ENCODE results near the gene GPR22.

The GPR22 gene

GRCh38 chr7:107486041-107486440 lies 16.2 kb downstream of the GPR22 start:
- Histone ChIP-seq H3K9ac (ENCODE audit: low read length) (no peak overlapping the region), H3K27ac (ENCODE audit: low read length) (no peak overlapping the region), H3K79me2 (ENCODE audit: low read length) (no peaks in the 10 kb centered on the region), H3K4me1 (ENCODE audit: low read length) (peaks cover 5% of the 10 kb centered on the region; the same call in 1 of the 2 replicates), H3K9me3 (ENCODE audit: insufficient read depth, low read length) (no peaks in the 10 kb centered on the region), H3K4me3 (ENCODE audit: low read length) (no peak overlapping the region), H2AFZ (ENCODE audit: low read depth, low read length) (no peak overlapping the region), H3K4me2 (ENCODE audit: low read length) (no peak overlapping the region; the same call in 1 of the 2 replicates), H3K27me3 (ENCODE audit: low read depth, low read length) (no peaks in the 10 kb centered on the region), H3K36me3 (replicated peaks; ENCODE audit: low read depth, low read length) (no peaks in the 10 kb centered on the region), H4K20me1 (ENCODE audit: insufficient read depth, low read length) (no peaks in the 10 kb centered on the region)
- TF ChIP-seq CTCF (IDR thresholded peaks at IDR 0.05; ENCODE audit: low read depth, low read length) = no peak
- TF ChIP-seq EZH2phosphoT487 (IDR thresholded peaks at IDR 0.05; ENCODE audit: low read depth) = no peak

DNA sequence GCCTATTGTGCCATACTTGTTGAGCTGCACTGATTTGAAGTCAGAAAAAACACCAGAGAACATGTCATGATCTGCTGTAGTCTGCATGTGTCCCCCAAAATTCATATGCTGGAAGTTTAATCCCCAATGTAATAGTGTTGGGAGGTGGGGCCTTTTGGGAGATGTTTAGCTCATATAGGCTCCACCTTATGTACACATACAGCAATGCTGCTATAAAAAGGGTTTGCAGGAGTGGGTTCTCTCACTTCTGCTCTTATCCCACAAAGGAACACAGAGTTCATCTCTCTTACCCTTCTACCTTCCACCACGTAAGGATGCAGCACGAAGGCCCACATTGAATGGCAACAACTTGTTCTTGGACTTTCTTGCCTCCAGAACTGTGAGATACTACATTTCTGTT lies 23.0 kb downstream of the GPR22 start:
- Histone ChIP-seq H2AFZ (ENCODE audit: low read depth, low read length) (no peak overlapping the region), H3K27me3 (ENCODE audit: low read depth, low read length) (no peaks in the 10 kb centered on the region), H4K20me1 (ENCODE audit: insufficient read depth, low read length) (no peaks in the 10 kb centered on the region), H3K4me2 (ENCODE audit: low read length) (no peak overlapping the region), H3K4me1 (ENCODE audit: low read length) (no peaks in the 10 kb centered on the region), H3K79me2 (ENCODE audit: low read length) (no peaks in the 10 kb centered on the region), H3K9me3 (ENCODE audit: insufficient read depth, low read length) (no peaks in the 10 kb centered on the region), H3K36me3 (replicated peaks; ENCODE audit: low read depth, low read length) (no peaks in the 10 kb centered on the region), H3K27ac (ENCODE audit: low read length) (no peak overlapping the region), H3K9ac (ENCODE audit: low read length) (no peak overlapping the region), H3K4me3 (ENCODE audit: low read length) (no peak overlapping the region)
- TF ChIP-seq CTCF (IDR thresholded peaks at IDR 0.05; ENCODE audit: low read depth, low read length) (no peak), EZH2phosphoT487 (IDR thresholded peaks at IDR 0.05; ENCODE audit: low read depth) (no peak)

DNA sequence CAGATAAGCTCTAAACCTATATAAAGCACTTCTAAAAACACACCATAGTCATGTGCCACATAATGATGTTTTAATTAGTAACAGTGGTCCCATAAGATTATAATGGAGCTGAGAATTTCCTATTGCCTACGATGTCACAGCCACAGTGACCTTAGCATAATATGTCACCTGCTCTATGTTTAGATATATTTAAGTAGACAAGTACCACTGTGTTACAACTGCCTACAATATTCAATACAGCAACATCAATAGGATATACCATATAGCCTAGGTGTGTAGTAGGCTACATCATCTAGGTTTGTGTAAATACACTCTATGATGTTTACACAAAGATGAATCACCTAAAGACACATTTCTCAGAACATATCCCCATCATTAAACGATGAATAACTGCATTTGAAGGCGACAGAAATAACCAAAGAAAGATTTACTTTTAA lies 24.5 kb downstream of the GPR22 start:
- no peak overlapping the region for H3K4me3 ChIP-seq (ENCODE audit: low read length)
- H4K20me1 ChIP-seq (ENCODE audit: insufficient read depth, low read length) = no peaks in the 10 kb centered on the region
- H3K36me3 ChIP-seq (replicated peaks; ENCODE audit: low read depth, low read length) = no peaks in the 10 kb centered on the region
- H3K9ac ChIP-seq (ENCODE audit: low read length) = no peak overlapping the region
- H2AFZ ChIP-seq (ENCODE audit: low read depth, low read length) = no peak overlapping the region
- no peaks in the 10 kb centered on the region for H3K27me3 ChIP-seq (ENCODE audit: low read depth, low read length)
- no peak overlapping the region for H3K27ac ChIP-seq (ENCODE audit: low read length)
- H3K4me1 ChIP-seq (ENCODE audit: low read length) = no peaks in the 10 kb centered on the region
- H3K4me2 ChIP-seq (ENCODE audit: low read length) = no peak overlapping the region
- no peaks in the 10 kb centered on the region for H3K9me3 ChIP-seq (ENCODE audit: insufficient read depth, low read length)
- H3K79me2 ChIP-seq (ENCODE audit: low read length) = no peaks in the 10 kb centered on the region
- TF ChIP-seq EZH2phosphoT487 (IDR thresholded peaks at IDR 0.05; ENCODE audit: low read depth) = no peak
- no peak for TF ChIP-seq CTCF (IDR thresholded peaks at IDR 0.05; ENCODE audit: low read depth, low read length)

GRCh38 chr7:107494884-107495283 lies 25.0 kb downstream of the GPR22 start:
- no peaks in the 10 kb centered on the region for H3K36me3 ChIP-seq (replicated peaks; ENCODE audit: low read depth, low read length)
- no peak overlapping the region for H3K4me3 ChIP-seq (ENCODE audit: low read length)
- TF ChIP-seq CTCF (IDR thresholded peaks at IDR 0.05; ENCODE audit: low read depth, low read length) = no peak
- no peak for TF ChIP-seq EZH2phosphoT487 (IDR thresholded peaks at IDR 0.05; ENCODE audit: low read depth)
- H2AFZ ChIP-seq (ENCODE audit: low read depth, low read length) = no peak overlapping the region
- H3K9me3 ChIP-seq (ENCODE audit: insufficient read depth, low read length) = no peaks in the 10 kb centered on the region
- H3K79me2 ChIP-seq (ENCODE audit: low read length) = no peaks in the 10 kb centered on the region
- H4K20me1 ChIP-seq (ENCODE audit: insufficient read depth, low read length) = no peaks in the 10 kb centered on the region
- H3K4me1 ChIP-seq (ENCODE audit: low read length) = no peaks in the 10 kb centered on the region
- H3K9ac ChIP-seq (ENCODE audit: low read length) = no peak overlapping the region
- no peaks in the 10 kb centered on the region for H3K27me3 ChIP-seq (ENCODE audit: low read depth, low read length)
- H3K27ac ChIP-seq (ENCODE audit: low read length) = no peak overlapping the region
- H3K4me2 ChIP-seq (ENCODE audit: low read length) = no peak overlapping the region

Data from OCI-LY3 (cell line).